Activated T-helper 2 cell treated with anti-CD3 and anti-CD28 coated beads, Interferon-gamma antibody, Interleukin-2, Interleukin-4, amounts not matched to agents 10 μg/mL and 5 μg/mL and 100 μg/mL, durations not matched to agents 14 hours and 24 hours and 36 hours (primary cell): ENCODE results near the gene DKK3. TPM values are rescaled to one million over a fixed set of nuclear protein-coding genes. Genes with fewer than 3 reads are reported as not detected.

Source experiments
- DNase-seq: peaks from one replicate; pipeline ENCODE4 v3.0.0; 2021; ENCODE audit warnings: low spot score
- H3K27ac Mint-ChIP-seq: one replicate; pipeline ENCODE4 v1.8.0; 2021; ENCODE audit warnings: mixed read lengths
- H3K27me3 Mint-ChIP-seq: one replicate; pipeline ENCODE4 v1.8.0; 2021; ENCODE audit warnings: low read depth, mixed read lengths
- H3K36me3 Mint-ChIP-seq: one replicate; pipeline ENCODE4 v1.8.0; 2021; ENCODE audit warnings: low read depth, mixed read lengths
- H3K4me1 Mint-ChIP-seq: one replicate; pipeline ENCODE4 v1.8.0; 2021; ENCODE audit warnings: low read depth, mixed read lengths
- H3K4me3 Mint-ChIP-seq: one replicate; pipeline ENCODE4 v1.8.0; 2021; ENCODE audit warnings: low read depth, mild to moderate bottlenecking, moderate library complexity, mixed read lengths
- H3K9me3 Mint-ChIP-seq: one replicate; pipeline ENCODE4 v1.8.0; 2021; ENCODE audit warnings: mixed read lengths
- intact Hi-C: fragments of 100-400 bp; cut with micrococcal nuclease; formaldehyde crosslinking; loops from one replicate; pipeline ENCODE4 v1.15.1; 2023
- total RNA-seq: library from RNA; stranded (reverse); gene quantifications from 2 replicates; pipeline ENCODE4 v1.2.3, GENCODE V29; 2022

DKK3 gene
- not detected in 2 replicates for total RNA-seq

GRCh38 chr11:12007769-12008737 lies at the start of gene DKK3:
TSS of gene DKK3 (minus strand) at chr11:12008626. CDS start at chr11:12008582, 44 bp downstream.
- intact Hi-C loops = no loop called here
- H3K27ac Mint-ChIP-seq = no peak within 1 kb of the TSS
- peaks cover 77% of the 10 kb centered on the region for H3K27me3 Mint-ChIP-seq
- no peaks in the 10 kb centered on the region for H3K36me3 Mint-ChIP-seq
- DNase-seq = no peak
- no peaks in the 10 kb centered on the region for H3K9me3 Mint-ChIP-seq
- H3K4me3 Mint-ChIP-seq = peak within 1 kb of the TSS; percentile 48
- peaks cover 5% of the 10 kb centered on the region for H3K4me1 Mint-ChIP-seq

GRCh38 chr11:12057299-12057980 lies 49.0 kb upstream of the DKK3 start:
- H3K27ac Mint-ChIP-seq = no peak overlapping the region
- intact Hi-C loops = no loop called here
- H3K27me3 Mint-ChIP-seq = no peaks in the 10 kb centered on the region
- peaks cover 2% of the 10 kb centered on the region for H3K36me3 Mint-ChIP-seq
- no peak for DNase-seq
- no peak overlapping the region for H3K4me3 Mint-ChIP-seq
- peaks cover 4% of the 10 kb centered on the region for H3K4me1 Mint-ChIP-seq
- H3K9me3 Mint-ChIP-seq = peaks cover 15% of the 10 kb centered on the region

GRCh38 chr11:12056119-12056518 lies 47.7 kb upstream of the DKK3 start:
- Mint-ChIP-seq H3K27me3 (no peaks in the 10 kb centered on the region), H3K4me1 (peaks cover 2% of the 10 kb centered on the region), H3K27ac (no peak overlapping the region), H3K4me3 (no peak overlapping the region), H3K36me3 (peaks cover 2% of the 10 kb centered on the region), H3K9me3 (peaks cover 15% of the 10 kb centered on the region)
- no peak for DNase-seq
- intact Hi-C loops = no loop called here

GRCh38 chr11:12053606-12054361 lies 45.4 kb upstream of the DKK3 start:
- Mint-ChIP-seq H3K27me3 (no peaks in the 10 kb centered on the region), H3K9me3 (peaks cover 15% of the 10 kb centered on the region), H3K36me3 (peaks cover 2% of the 10 kb centered on the region), H3K4me3 (no peak overlapping the region), H3K27ac (no peak overlapping the region), H3K4me1 (peaks cover 9% of the 10 kb centered on the region)
- intact Hi-C loops = loop anchor here (5.0 kb wide), 1 partner anchor 34 kb away; no protein-coding TSS in a partner anchor
- no peak for DNase-seq

- Mint-ChIP-seq H3K4me3 (no peak overlapping the region), H3K36me3 (peaks cover 2% of the 10 kb centered on the region), H3K27me3 (no peaks in the 10 kb centered on the region), H3K27ac (no peak overlapping the region), H3K4me1 (peaks cover 14% of the 10 kb centered on the region), H3K9me3 (peaks cover 15% of the 10 kb centered on the region)
- DNase-seq = no peak
- intact Hi-C loops = loop anchor here (5.0 kb wide), 1 partner anchor 34 kb away; no protein-coding TSS in a partner anchor
Observed at GRCh38 chr11:12052676-12053605, 44.5 kb upstream of the DKK3 start.

- Mint-ChIP-seq H3K27ac (no peak overlapping the region), H3K36me3 (no peaks in the 10 kb centered on the region), H3K9me3 (no peaks in the 10 kb centered on the region), H3K27me3 (no peaks in the 10 kb centered on the region), H3K4me3 (no peak overlapping the region), H3K4me1 (peaks cover 20% of the 10 kb centered on the region)
- intact Hi-C loops = loop anchor here (5.0 kb wide), 1 partner anchor 36 kb away; no protein-coding TSS in a partner anchor
- no peak for DNase-seq
Observed at GRCh38 chr11:12051287-12051662, 42.8 kb upstream of the DKK3 start.

- Mint-ChIP-seq H3K36me3 (no peaks in the 10 kb centered on the region), H3K4me3 (no peak overlapping the region), H3K27me3 (no peaks in the 10 kb centered on the region), H3K27ac (no peak overlapping the region), H3K4me1 (peaks cover 20% of the 10 kb centered on the region), H3K9me3 (no peaks in the 10 kb centered on the region)
- DNase-seq = no peak
- intact Hi-C loops = loop anchor here (5.0 kb wide), 1 partner anchor 37 kb away; no protein-coding TSS in a partner anchor
Observed at GRCh38 chr11:12050470-12051286, 42.3 kb upstream of the DKK3 start.

- Mint-ChIP-seq H3K27me3 (no peaks in the 10 kb centered on the region), H3K27ac (peak overlapping the region; percentile 30), H3K36me3 (no peaks in the 10 kb centered on the region), H3K9me3 (no peaks in the 10 kb centered on the region), H3K4me3 (no peak overlapping the region), H3K4me1 (peaks cover 22% of the 10 kb centered on the region)
- no peak for DNase-seq
- intact Hi-C loops = loop anchor here (5.0 kb wide), 1 partner anchor 63 kb away; the partner anchor contains the start of gene MICAL2
Observed at GRCh38 chr11:12048936-12049790, 40.7 kb upstream of the DKK3 start.

GRCh38 chr11:12046636-12047236 lies 38.3 kb upstream of the DKK3 start:
- no peak for DNase-seq
- Mint-ChIP-seq H3K4me3 (no peak overlapping the region), H3K36me3 (no peaks in the 10 kb centered on the region), H3K9me3 (no peaks in the 10 kb centered on the region), H3K27ac (no peak overlapping the region), H3K27me3 (peaks cover 5% of the 10 kb centered on the region), H3K4me1 (peaks cover 22% of the 10 kb centered on the region)
- intact Hi-C loops = loop anchor here (1.0 to 5.0 kb wide), 6 partner anchors 66 to 842 kb away; partner anchors contain the start of gene MICAL2

- no peaks in the 10 kb centered on the region for H3K36me3 Mint-ChIP-seq
- H3K27me3 Mint-ChIP-seq = peaks cover 10% of the 10 kb centered on the region
- intact Hi-C loops = loop anchor here (2.0 to 5.0 kb wide), 4 partner anchors 66 to 843 kb away; partner anchors contain the start of gene MICAL2
- no peaks in the 10 kb centered on the region for H3K9me3 Mint-ChIP-seq
- no peak overlapping the region for H3K27ac Mint-ChIP-seq
- no peak for DNase-seq
- peaks cover 22% of the 10 kb centered on the region for H3K4me1 Mint-ChIP-seq
- no peak overlapping the region for H3K4me3 Mint-ChIP-seq
Observed at GRCh38 chr11:12045914-12046635, 37.6 kb upstream of the DKK3 start.
